Measurements from ENCODE around the gene NLRP1.

NLRP1 gene

DNA sequence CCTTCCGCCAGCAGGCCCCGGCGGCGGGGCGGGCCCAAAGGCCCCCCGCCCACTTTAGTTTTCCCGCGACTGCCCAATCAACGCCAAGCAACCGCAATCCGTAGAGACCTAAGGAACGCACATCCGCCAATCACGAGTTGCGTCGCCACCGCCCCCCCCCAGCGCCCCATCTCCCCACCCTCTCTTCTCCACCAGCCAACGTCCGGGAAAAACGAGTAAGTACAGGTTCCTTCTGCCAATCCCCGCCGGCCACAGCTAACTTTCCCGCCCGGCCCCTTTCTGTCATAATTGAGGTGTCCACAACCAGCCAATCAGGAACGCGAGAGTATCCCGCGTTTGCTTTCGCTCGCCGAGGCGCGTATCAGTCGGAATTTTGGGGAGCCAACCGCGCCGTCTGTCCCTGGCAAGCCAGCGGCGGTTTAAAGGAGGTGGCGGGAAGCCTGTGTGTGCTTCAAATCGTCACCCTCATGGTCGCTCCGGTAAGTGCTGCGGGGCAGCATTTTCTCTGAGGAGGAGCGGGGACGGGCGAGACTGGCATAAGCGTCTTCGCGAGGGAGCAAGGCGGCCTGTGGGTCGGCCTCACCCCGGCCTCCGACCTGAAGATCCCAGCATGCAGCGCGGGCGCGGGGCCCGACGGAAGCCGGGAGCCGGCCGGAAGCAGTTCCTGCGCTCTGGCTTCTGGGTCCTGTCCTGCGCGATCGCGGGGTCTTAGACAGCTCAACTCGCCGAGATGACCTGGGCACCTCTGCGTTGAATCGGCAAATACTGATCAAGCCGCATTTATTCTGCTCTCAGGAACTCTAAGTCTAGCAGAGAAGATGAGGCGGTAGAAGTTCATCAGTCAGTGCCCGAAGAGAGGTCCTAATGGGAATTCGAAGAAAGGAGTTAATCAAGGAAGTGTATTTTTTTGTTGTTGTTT, 97.8 kb downstream of the NLRP1 start, which contains the start of gene MIS12:
MIS12 (plus strand) TSS at position 361 of the 919 bp plus-strand sequence. CDS start 2,297 bp downstream, outside the sequence.
- peak; percentile 86 for DNase-seq (ENCODE audit: insufficient read length, low spot score)
- no peak for FAIRE-seq
- TF ChIP-seq, protein P1, sequence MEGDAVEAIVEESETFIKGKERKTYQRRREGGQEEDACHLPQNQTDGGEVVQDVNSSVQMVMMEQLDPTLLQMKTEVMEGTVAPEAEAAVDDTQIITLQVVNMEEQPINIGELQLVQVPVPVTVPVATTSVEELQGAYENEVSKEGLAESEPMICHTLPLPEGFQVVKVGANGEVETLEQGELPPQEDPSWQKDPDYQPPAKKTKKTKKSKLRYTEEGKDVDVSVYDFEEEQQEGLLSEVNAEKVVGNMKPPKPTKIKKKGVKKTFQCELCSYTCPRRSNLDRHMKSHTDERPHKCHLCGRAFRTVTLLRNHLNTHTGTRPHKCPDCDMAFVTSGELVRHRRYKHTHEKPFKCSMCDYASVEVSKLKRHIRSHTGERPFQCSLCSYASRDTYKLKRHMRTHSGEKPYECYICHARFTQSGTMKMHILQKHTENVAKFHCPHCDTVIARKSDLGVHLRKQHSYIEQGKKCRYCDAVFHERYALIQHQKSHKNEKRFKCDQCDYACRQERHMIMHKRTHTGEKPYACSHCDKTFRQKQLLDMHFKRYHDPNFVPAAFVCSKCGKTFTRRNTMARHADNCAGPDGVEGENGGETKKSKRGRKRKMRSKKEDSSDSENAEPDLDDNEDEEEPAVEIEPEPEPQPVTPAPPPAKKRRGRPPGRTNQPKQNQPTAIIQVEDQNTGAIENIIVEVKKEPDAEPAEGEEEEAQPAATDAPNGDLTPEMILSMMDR (IDR thresholded peaks at IDR 0.05; ENCODE audit: insufficient read depth, missing control alignments), result no peak

DNA sequence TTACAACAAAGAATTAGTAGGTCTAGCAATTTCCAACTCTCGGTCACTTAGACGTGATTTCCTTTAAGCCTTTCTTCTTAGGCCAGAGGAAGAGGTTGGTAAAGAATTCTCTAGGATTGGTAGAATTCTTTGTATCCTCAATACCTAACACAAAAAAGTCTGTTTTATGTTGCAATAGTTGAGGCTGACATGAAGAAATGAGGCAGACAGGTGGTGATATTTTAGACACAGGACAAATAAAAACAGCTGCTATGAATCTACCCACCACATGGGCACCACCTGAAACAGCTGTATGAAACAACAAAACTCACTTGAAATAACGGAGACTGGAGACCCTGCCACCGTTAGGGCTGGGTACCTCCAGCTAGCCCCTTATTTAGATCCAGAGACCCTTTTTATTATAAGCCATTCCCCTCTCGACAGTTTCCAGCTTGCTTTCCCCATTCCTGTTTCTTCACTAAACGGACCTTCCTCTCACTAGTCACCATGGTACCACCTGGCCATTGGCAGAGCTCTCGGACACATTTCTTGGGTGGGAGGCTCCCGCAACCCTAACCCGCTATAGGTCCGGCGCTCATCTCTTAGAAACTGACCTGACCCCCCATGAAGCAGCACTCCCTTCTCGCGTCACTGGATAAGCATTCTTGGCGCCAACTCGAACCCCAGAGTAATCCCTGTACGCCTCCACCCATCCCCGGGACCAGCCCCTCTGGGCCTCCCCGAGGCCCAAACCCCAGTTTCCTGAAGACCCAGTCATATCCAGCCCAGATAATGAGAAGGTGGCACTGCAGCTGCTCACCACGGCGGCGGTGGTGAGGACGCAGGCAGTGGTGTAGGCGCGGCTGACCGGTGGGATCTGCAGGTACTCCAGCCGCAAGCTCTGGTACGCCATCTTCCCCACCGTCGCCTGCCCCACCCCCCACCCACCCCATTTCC, 98.8 kb downstream of the NLRP1 start, which contains the start of gene DERL2:
DERL2 (minus strand) TSS at position 909 of the 936 bp plus-strand sequence; CDS start at position 892, 17 bp downstream.
- TF ChIP-seq, protein P1 (IDR thresholded peaks at IDR 0.05; ENCODE audit: insufficient read depth, missing control alignments), result no peak
- DNase-seq (ENCODE audit: insufficient read length, low spot score) (no peak), FAIRE-seq (no peak)

DNA sequence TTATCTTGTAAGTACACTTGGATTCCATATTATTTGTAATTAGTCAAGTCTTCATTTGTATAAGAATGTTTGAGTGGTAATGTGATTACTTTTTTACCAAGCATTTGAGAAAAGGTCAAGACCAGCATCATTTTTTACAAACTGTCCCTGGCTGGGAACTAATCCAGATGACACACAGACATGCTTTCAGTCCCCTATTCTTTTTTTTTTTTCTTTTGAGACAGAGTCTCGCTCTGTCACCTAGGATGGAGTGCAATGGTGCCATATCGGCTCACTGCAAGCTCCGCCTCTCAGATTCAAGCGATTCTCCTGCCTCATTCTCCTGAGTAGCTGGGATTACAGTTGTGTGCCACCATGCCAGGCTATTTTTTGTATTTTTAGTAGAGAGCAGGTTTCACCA, 102.9 kb downstream of the NLRP1 start:
- FAIRE-seq (no peak), DNase-seq (ENCODE audit: insufficient read length, low spot score) (no peak)
- TF ChIP-seq, protein P1 (IDR thresholded peaks at IDR 0.05; ENCODE audit: insufficient read depth, missing control alignments), result no peak

DNA sequence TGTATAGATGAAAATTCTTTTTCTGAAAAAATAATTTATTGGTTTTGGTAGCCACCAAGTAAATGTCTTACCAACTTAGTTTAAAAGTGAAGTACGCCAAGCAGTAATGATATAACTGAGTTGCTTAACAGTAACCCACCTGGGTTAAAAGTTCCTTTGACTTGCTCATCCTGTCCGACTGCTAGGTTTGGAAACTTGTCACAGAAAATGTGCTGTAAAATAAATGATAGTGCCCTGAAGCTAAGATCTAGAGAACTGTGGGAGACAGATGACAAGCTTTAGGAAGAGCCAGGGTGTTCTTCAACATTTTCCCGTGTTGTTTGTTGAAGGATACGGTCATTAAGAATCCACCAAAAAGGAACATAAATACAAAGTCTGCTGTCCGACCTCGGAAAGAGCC, 103.3 kb downstream of the NLRP1 start:
- TF ChIP-seq, protein P1 (IDR thresholded peaks at IDR 0.05; ENCODE audit: insufficient read depth, missing control alignments), result no peak
- DNase-seq (ENCODE audit: insufficient read length, low spot score) (no peak), FAIRE-seq (no peak)

DNA sequence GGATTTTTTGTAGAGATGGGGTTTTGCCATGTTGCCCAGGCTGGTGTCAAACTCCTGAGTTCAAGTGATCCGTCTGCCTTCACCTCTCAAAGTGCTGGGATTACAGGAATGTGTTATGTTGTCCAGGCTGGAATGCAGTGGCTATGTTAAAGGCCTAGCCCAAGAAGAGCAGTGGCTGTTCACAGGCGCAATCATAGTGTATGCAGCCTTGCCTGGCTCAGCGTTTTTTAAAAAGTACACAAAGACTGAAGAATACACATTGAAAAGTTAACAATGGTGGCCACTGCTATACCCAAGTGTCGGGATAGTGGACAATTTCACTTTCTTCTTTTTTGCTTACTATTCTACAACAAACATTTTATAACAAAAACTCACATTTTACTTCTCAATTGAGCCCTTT, 105.3 kb downstream of the NLRP1 start:
- no peak for DNase-seq (ENCODE audit: insufficient read length, low spot score)
- TF ChIP-seq, protein P1 (IDR thresholded peaks at IDR 0.05; ENCODE audit: insufficient read depth, missing control alignments), result no peak
- no peak for FAIRE-seq

DNA sequence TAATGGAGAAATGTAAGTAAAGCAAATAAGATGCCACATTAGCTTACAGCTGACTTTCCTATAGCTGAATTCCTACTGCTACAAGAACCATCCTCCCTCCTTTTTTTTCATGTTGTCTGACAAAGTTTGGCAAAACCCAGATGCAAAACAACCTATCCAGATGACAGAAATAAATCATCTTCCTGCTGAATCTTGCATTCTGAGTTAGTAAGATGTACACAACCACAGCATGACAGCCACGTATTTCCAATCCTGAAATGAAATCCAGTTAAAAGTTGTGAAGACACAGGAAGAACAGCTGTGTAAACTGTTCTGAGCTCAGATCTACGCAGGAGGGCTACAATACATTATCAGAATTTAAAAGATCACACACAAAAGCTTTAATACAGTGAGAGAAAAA, 110.4 kb downstream of the NLRP1 start:
- FAIRE-seq (no peak), DNase-seq (ENCODE audit: insufficient read length, low spot score) (no peak)
- TF ChIP-seq, protein P1 (IDR thresholded peaks at IDR 0.05; ENCODE audit: insufficient read depth, missing control alignments), result no peak

Data from D721Med (cell line).